GM13976 (cell line): Measurements from ENCODE around the gene NDUFV3.

Experiments
- DNase-seq: peaks from one replicate; pipeline ENCODE4 v3.0.0; 2012; ENCODE audit warnings: low spot score
- CTCF ChIP-seq: IDR thresholded peaks from 2 replicates; pipeline ENCODE4 v1.5.1; 2012; ENCODE audit warnings: borderline replicate concordance, mild to moderate bottlenecking; ENCODE audit not compliant: insufficient read depth; ENCODE audit errors: extremely low read depth, missing control alignments, control extremely low read depth
- in situ Hi-C: fragments of 300-500 bp; cut with MboI; formaldehyde crosslinking; loops from one replicate; pipeline ENCODE4 v1.12.0; 2022; ENCODE audit warnings: low sequenced_read_pairs, mixed read lengths, inconsistent platforms; ENCODE audit not compliant: unreplicated experiment

NDUFV3 gene

DNA sequence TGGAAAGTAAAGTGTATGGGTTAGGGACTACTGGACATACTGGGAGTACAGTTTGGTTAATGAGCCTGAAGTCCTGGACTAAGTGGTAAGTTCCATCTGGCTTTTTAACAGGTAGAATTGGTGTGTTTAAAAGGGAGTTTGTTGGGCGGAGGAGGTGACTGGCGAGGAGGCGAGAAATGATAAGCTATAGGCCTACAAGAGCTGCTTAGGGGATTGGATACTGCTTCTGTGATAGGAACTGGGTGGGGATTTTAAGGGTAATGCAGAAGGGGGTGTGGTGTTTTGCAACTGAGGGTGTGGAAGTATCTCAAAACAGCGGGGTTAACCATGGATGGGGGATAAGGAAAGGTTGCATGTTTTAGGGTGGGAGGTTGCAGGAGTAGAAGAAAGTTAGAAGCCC is 28.8 kb downstream of the NDUFV3 start:
- no peak for TF ChIP-seq CTCF
- in situ Hi-C loops, result loop anchor here (10.0 kb wide), 1 partner anchor 723 kb away; no protein-coding TSS in a partner anchor
- no peak for DNase-seq

DNA sequence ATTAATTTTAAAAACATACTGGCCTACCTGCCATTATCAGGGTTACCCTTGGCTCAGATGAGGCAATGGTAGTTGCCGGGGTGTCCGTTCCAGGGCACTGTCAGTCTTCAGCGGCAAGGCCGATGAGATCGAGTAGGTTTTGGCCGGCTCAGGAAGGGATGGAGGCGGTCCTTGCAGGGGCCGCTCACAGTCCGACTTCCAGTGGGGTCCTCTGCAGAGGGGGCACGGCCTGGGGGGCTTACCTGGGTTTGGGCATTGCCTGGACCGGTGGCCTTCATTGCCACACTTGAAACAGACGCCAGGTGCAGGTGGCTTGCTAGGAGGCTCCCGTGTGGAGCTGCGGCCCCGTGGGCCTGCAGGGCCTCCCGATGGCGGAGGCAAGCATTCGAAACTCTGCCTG is 29.8 kb downstream of the NDUFV3 start:
- no peak for TF ChIP-seq CTCF
- in situ Hi-C loops, result loop anchor here (10.0 kb wide), 1 partner anchor 722 kb away; no protein-coding TSS in a partner anchor

DNA sequence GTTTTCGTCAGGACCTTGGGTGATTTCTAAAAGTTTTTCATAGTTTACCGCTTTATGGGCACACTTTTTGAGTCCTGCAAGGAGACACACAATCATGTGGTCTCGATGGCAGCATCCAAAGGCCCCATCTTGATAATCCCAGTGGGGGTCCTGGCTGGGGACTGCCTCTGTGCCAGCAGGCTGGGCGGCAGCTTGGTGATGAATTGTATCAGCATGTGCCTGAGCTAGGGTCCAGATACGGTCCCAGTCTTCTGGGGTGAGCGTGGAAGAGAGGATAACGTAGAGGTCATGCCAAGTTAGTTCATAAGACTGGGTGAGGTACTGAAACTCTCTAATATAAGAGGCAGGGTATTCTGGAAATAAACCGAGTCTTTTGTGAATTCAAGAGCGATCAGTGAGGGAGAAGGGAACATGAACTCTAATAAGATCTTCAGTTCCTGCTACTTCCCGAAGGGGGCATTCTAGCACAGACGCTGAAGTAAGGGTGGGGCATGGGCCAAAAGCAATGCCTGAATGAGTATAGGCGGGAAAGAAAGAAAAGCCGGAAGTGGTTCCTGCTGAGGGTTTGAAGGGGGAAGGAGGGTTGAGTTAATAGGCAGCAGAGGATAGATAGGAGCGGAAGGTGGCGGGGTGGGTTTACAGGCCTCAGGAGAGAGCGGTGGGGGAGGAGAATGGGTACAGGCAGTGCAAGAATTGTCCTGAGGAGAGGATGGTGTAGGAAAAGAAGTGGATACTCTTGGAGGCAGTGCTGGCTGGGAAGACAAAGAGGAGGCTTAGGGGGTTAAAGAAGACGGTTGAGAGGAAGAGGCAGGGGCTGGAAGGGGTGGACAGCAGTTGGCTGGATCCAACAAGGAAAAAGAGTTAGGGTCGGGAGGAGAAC is 30.7 kb downstream of the NDUFV3 start:
- in situ Hi-C loops, result loop anchor here (10.0 kb wide), 1 partner anchor 721 kb away; no protein-coding TSS in a partner anchor
- DNase-seq, result peak; percentile 89
- peak; percentile 54 for TF ChIP-seq CTCF

More for the DNA sequence above, 29.8 kb downstream of the NDUFV3 start:
- DNase-seq, result no peak

GRCh38 chr21:42924433-42924751 is 31.3 kb downstream of the NDUFV3 start:
- no peak for TF ChIP-seq CTCF
- DNase-seq, result no peak
- in situ Hi-C loops, result loop anchor here (10.0 kb wide), 1 partner anchor 720 kb away; no protein-coding TSS in a partner anchor

- in situ Hi-C loops, result loop anchor here (10.0 kb wide), 1 partner anchor 719 kb away; no protein-coding TSS in a partner anchor
- DNase-seq, result no peak
- TF ChIP-seq CTCF, result no peak
Observed at GRCh38 chr21:42925114-42925926, 32.2 kb downstream of the NDUFV3 start, which contains the start of gene ERVH48-1. ERVH48-1 (minus strand) TSS chr21:42925630; CDS start chr21:42919006, 6,624 bp downstream.

DNA sequence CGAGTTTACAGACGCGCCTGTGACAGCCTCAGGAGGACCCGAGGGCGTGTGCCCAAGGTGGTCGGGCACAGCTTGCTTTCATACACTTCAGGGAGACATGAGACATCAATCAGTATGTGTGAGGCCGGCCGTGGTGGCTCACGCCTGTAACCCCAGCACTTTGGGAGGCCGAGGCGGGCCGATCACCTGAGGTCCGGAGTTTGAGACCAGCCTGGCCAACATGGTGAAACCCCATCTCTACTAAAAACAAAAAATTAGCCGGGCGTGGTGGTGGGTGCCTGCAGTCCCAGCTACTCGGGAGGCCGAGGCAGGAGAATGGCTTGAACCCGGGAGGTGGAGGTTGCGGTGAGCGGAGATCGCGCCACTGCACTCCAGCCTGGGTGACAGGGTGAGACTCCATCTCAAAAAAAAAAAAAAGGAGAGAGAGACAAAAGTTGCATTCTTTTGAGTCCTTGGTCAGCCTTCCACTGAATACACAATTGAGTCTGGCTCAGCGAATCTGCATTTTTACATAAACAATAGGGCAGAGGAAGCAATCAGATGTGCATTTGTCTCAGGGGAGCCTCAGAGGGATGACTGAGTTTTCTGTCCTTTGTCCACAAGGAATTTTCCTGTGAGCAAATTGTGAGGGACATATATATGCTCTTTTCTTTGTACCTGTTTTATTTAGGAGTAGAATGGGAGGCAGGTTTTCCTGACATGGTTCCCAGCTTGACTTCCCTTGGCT is 34.5 kb downstream of the NDUFV3 start:
- in situ Hi-C loops, result loop anchor here (10.0 kb wide), 1 partner anchor 717 kb away; no protein-coding TSS in a partner anchor
- DNase-seq, result peak; percentile 1
